ENCODE measurements around the gene FCRLA.
"Not testable (repeated sequence)": the region's sequence is repeated elsewhere in the genome, so short reads cannot be mapped to it uniquely, and the experiment has no call there.

Gene FCRLA, protein sequence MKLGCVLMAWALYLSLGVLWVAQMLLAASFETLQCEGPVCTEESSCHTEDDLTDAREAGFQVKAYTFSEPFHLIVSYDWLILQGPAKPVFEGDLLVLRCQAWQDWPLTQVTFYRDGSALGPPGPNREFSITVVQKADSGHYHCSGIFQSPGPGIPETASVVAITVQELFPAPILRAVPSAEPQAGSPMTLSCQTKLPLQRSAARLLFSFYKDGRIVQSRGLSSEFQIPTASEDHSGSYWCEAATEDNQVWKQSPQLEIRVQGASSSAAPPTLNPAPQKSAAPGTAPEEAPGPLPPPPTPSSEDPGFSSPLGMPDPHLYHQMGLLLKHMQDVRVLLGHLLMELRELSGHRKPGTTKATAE

DNA sequence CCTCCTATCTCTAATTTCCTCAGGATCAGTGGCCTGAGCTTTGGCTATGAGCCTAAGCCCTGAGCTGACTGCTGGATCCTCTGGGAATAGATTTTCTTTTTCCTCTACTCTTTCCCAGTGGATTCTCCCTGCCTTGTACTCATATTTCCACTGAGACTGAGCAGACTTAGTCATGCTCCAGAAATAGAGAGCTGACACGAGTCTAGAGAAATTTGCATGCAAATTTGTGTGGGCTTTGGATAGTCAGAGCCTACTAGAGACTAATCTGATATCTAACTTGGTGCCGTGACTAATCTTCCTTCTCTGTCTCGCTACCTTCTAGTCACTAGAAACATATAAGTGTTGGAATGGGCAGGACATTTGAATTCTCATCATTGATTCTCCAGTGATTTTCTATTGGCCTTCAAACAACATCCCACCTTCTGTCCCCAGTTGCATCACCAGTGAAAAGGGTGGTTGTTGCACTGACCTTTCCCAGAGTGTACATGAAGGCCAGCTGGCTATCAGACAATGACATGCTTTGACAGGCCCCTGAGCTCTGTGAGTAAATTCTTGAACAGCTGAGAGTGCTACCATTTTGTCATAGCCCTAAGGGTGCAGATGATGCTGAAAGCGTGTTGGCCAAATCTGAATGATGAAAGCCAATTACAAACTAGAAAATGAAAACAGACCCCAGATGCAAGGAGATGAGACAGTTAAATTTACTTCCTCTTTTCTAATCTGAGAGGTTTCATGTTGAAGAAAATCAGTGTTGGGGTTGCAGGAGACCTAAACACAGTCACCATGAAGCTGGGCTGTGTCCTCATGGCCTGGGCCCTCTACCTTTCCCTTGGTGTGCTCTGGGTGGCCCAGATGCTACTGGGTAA, at the start of gene FCRLA:
Gene FCRLA, plus strand, starts transcription at position 748 of the 866 bp plus-strand sequence. Its CDS starts 36 bp downstream, at position 784.
- DNase-seq: no peak

DNA sequence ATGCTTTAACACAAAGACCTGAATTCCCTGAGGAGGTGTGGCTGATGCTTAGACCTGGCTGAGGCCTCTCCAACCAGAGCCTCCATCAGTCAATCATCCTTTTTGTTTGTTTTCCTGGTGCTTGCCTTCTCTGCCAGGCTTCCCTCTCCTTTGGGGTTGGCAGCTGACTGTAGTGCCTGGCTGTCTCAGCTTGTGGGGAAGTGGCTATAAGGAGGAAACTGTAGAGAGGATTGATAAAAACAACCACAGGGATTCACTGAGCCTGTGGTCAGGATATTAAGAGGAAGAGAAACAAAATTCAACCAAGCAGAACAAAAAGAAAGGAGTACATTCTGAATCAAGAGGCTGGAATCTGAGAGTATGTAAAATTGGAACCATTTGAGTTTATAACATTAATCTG, 48.5 kb upstream of the FCRLA start:
- not testable (repeated sequence) for DNase-seq

DNA sequence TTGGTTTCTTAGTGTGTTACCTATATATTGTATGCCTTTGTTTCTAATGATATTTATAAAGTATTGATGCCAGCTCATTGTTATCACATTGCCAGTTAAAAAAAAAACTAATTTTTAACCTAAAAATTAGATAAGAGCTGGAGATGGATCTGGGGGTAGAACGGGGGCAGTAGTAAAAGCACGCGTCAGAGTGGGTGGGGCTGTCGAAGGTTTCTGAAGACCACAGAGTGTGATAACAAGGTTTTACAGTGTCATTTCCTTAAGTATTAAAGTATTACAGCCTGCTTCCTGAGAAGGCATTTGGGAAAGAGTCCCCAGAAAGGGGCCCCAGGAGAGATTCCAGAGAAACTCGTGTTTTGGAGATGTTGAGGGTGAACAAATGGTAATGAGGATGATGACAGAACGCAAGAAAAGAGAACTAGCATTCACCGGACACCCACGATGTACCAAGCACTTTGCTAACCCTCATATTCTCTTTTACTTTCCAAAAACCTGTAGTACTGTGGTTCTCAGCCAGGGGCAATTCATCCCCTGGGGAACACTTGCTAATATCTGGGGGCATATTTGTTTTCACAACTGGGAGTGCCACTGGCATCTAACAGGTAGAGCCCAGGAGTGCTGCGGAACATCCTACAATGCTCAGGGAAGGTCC, 45.2 kb upstream of the FCRLA start:
- not testable (repeated sequence) for DNase-seq

DNA sequence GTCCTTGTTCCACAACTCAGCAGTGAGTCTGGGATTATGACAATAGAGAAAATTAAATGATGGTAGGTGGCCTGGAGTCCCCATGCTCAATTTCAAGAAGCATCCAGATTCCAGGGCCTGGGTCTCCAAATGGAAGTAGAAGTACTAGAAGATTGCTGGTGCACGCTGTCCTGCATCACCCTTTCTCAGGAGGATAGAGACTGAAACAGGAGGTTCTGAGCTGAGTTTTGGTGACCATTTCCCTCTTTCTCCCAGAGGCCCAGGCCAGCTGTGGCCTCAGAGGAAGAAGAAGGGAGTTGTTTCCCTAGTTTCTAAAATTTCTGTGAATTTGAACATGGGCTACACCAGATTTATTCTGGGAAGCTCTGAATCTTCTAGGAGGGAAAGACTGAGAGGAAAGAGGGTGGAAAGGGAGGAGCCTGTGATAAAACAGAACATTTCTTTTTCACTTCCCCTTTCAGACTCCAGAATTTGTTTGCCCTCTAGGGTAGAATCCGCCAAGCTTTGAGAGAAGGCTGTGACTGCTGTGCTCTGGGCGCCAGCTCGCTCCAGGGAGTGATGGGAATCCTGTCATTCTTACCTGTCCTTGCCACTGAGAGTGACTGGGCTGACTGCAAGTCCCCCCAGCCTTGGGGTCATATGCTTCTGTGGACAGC, 44.2 kb upstream of the FCRLA start, which contains the start of gene FCGR2B:
Gene FCGR2B, plus strand, starts transcription at position 460 of the 656 bp plus-strand sequence. Its CDS starts 99 bp downstream, at position 559.
- DNase-seq: not testable (repeated sequence)

DNA sequence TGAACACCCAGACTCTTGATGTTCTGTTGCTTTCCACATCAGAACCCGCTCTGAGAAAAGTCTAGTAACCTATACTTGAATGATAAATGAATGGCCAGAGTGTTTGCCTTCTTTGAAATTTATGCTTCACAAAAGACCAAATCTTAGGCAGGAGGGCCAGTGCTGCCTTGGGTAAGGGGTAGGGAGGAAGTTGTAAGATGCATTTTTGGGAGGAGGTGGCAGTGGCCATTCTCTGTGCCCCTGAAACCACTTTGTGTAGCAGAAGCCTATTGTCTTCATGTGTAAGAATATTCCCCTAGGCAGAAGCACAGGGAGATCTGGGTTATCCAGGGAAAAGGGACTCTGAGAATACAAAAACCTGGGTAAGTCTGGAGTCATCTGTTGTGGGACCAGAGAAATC, 43.5 kb upstream of the FCRLA start:
- DNase-seq: not testable (repeated sequence)

DNA sequence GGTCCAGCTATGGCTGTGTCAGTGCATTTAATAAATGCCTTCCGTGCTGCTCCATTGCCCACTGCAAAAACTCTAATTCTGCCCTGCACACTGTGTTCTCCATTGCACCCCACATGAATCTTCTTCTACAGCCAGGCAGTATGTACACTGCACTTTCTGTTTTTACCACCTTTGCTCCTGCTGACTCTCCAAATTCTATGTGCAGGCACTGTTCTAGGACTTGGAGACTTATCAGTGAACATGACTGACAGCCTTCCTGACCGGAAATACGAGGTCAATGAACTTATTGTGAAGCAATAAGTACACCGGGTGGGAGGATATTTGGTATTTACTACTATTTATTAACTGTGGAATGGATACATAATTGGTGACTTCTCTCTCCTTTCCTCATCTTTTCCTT, 42.3 kb upstream of the FCRLA start:
- not testable (repeated sequence) for DNase-seq

DNA sequence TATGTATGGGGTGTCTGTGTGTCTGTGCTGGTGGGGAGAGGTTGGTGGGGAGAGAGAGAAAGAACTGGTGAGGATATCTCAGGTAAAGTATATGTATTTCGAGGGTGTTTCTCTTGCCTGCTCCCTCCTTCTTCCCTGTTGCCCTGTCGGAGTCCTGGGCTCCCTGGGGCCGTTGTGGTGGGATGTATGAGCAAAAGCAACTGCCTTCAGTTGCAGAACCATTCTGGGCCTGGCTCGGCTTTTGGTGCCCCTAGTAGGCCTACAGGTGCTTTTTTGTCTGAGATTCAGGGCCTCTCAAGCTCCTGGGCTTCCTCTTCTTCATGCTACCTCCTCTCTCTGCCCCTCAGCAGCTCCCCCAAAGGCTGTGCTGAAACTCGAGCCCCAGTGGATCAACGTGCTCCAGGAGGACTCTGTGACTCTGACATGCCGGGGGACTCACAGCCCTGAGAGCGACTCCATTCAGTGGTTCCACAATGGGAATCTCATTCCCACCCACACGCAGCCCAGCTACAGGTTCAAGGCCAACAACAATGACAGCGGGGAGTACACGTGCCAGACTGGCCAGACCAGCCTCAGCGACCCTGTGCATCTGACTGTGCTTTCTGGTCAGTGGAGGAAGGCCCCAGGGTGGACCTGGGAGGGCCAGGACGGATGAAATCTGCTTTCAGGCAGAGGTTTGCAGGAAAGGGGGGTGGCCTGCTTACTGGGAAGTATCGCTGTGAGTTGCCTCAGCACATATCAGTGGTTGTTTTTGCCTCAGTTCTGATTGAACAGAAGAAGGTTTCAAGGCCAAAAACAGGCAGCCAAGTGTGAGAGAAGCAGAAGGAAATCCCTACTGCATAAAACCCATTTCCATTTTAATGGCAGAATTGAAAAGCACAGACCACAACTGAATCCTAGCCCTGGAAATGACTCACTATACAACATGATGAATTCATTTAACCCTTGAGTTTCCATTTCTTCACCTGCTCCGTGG, 35.7 kb upstream of the FCRLA start:
- peak; percentile 32 for DNase-seq

DNA sequence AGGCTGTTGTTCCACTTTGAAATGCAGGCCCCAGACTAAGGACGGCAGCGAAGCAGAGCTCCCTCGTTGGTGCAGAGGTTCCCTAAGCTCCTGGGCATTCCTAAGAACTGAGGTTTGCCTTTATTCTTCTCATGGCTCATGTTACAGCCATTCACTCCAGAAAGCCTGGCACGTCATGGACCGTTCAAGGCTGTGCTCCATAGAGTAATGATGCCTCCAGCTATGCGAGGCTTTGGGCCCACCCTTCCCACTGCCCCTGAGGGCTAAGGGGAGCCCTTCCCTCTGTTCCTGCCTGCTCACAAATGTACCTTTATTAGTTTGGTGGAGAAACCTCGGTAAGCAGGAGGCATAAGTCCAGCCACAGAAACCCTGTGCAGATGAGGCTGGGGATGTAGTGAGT, 33.6 kb upstream of the FCRLA start:
- DNase-seq: not testable (repeated sequence)

DNA sequence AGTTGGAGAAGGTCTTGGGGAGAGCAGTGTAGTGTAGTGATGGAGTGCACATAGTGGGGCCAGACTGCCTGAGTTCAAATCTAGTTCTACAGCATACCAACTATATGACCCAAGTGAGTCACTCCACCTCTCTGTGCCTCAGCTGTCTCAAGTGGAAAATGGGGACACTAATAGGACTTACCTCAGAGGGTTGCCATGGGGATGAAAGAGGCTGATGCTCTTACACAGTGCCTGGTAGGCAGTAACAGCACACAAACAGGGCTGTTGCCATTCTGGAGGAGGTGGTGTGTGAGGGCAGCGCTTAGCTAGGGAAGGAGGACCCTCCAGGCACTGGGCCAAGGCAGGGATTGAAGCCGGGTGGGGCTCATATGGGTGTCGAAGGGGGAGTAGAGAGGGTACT, 32.6 kb upstream of the FCRLA start:
- DNase-seq: not testable (repeated sequence)

DNA sequence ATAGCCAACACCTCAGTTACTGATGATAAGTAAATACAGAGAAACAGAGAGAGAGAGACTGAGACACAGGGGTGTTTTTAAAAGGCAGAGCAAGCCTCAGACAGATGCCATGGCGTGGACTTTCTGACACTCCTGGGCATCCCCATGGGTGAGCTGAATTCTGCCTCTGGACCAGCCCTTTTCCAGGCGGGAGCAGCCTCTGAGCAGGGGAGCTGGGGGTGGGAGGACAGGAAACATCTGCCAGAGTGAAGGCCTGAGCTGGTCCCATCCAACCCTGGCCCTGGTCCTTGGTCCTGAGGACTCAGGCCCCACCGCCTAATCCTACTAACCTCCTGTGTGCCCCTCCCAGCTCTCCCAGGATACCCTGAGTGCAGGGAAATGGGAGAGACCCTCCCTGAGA, 32.1 kb upstream of the FCRLA start:
- DNase-seq: not testable (repeated sequence)

DNA sequence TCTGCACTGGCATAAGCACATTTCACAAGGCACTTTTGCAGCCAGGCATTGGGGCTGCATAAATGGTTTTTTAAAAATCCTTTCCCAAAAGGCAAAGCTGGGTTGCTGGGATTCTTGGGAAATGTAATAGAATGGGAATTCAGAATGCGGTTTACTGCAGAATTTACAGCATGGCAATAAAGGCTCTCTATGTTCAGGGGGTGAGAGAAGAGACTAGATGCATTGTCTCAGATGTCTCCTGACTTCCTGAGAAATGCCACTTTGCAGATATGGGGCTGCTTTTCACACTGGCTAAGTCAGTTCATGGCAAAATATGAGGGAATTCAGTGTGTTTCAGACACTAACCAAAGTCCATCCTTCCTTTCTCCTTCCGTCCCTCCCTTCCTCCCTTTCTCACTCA, 30.6 kb upstream of the FCRLA start:
- DNase-seq: no peak

DNA sequence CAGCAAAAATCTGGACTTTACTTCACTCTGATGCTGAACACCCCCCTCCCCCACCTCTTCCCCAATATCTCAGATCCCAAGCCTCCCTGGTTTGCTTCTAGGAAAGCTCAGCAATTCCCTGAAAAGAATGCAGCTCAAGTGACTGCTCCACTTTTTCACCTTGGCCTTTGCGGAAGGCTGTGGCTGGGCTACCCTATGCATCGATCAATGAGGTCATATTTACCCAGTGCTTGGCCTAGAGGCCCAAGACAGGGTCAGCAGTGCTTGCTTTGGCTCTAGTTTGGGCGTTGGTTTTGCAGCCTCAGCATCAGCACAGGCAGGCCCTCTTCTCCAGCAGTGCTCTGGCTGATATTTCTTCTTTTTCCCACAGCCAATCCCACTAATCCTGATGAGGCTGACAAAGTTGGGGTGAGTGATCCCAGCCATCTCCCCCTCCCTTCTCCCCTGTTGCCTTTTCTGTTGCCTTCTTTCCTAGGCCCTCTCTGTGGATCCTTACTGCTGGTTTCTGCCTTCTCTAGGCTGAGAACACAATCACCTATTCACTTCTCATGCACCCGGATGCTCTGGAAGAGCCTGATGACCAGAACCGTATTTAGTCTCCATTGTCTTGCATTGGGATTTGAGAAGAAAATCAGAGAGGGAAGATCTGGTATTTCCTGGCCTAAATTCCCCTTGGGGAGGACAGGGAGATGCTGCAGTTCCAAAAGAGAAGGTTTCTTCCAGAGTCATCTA, 29.9 kb upstream of the FCRLA start:
- no peak for DNase-seq

DNA sequence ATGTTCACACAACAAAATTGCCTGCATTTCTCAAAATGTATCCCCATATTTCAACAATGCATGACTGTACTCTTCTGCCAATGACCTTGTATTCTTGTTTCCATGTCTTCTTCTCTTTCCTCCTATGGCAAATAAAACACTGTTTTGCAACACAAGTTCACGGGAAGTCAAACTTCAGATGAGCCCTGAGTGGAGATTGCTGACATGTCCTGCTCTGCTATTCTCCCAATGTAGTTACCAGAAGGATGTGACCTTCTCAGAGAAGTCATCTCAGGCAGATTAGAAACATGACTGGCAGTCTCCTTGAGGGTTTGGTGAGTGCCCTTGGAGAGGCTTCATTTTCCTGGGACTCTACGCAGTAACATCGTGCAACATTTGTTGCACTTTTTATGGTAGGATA, 28.5 kb upstream of the FCRLA start:
- no peak for DNase-seq

DNA sequence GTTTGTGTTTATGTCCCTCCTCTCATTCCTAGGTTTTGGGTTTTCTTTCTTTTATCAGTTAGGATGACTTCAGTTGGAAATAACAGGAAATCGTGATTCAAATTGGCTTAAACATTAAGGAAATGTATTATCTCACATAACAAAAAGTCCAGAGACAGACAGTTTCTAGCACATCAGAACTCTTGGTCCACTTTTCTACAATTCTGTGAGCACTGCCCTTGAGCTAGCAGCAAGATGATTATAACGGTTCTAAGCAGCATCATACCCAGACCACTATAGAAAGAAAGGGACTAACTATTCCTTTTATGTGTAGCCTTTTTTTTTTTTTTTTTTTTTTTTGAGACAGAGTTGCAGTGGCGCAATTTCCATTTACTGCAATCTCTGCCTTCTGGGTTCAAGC, 25.1 kb upstream of the FCRLA start:
- DNase-seq: no peak

DNA sequence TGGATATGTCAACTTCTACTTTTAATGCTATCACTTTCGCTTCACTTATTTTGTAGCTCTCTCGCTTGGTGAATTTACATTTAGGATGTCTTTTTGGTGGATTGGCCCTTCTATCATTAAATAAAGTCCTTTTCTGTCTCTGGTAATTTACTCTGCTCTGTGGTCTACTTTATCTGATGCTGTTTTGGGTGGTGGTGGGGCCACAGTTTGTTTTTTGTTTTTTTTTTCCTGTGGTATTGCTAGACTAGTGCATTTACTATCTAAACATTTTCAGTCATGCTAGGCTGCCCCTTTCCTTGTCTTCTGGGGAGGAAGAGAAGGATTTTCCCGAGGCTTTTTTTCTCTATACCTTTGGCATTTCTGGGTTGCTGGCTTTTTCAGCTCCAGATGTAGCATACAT, 18.1 kb upstream of the FCRLA start:
- DNase-seq: no peak

DNA sequence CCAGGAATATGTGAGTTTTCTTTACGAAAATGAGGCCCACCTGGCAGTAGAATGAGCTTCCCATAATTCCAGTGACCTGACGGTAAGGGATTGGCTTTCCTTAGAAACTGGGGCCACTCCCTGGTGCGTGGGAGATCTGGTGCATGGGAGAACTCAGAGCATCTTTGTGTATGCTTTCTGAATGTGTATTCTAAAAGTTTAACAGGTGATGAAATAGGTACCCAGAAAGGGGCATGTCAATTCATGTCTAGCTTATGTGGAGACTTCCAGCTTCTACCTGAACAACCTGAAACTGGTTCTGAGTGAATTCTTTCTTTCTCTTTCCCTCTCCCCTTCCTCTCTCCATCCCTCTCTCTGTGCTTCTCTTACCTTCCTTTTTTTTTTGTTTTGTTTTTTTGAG, 15.2 kb upstream of the FCRLA start:
- no peak for DNase-seq

DNA sequence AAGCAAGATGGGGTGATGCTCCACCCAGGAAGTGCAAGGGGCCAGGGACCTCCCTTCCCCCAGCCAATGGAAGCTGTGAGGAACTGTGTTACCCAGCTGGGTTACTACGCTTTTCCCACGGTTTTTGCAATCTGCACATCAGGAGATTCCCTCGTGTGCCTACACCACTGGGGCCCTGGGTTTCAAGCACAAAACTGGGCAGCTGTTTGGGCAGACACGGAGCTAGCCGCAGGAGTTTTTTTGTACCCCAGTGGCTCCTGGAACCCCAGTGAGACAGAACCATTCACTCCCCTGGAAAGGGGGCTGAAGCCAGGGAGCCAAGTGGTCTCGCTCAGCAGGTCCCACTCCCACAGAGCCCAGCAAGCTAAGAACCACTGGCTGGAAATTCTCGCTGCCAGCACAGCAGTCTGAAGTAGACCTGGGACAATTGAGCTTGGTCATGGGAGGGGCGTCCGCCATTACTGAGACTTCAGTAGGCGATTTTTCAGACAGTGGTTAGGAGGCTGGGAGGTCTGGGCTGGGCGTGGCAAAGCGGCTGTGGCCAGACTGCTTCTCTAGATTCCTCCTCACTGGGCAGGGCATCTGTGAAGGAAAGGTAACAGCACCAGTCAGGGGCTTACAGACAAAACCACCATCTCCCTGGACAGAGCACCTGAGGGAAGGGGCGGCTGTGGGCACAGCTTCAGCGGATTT, 13.9 kb upstream of the FCRLA start:
- not testable (repeated sequence) for DNase-seq

DNA sequence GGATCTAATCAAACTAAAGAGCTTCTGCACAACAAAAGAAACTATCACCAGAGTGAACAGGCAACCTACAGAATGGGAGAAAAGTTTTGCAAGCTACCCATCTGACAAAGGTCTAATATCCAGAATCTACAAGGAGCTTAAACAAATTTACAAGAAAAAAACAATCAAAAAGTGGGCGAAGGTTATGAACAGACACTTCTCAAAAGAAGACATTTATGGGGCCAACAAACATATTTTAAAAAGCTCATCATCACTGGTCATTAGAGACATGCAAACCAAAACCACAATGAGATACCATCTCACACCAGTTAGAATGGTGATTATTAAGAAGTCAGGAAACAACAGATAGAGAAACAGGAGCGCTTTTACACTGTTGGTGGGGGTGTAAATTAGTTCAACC, 8.7 kb upstream of the FCRLA start:
- DNase-seq: not testable (repeated sequence)

DNA sequence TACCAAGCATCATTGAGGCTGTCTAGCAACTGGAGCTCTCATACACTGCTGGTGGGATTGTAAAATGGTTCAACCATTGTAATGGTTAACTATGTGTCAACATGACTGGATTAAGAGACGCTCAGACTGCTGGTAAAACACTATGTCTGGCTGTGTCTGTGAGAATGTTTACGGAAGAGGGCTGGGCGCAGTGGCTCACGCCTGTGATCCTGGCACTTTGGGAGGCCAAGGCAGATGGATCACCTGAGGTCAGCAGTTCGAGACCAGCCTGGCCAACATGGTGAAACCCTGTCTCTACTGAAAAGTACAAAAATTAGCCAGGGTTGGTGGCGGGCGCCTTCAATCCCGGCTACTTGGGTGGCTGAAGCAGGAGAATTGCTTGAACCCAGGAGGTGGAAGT, 4.8 kb upstream of the FCRLA start:
- no peak for DNase-seq

DNA sequence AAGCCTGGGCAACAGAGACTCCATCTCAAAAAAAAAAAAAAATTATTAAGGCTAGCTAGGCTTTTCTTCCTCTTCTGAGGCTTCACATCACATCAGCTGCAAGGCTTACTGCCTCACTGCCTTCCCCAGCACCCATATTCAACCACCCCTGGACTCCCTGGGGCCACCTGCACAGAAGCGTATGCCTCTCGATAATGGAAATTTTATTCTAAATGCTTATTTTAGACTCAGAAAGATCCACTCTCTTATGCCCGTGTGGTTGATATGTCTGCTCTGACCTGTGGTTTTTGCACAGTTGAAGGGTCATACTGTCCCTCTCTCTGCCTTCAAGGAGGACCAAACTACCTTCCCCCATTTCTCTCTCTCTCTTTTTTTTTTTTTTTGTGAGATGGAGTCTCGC, 1.5 kb upstream of the FCRLA start:
- DNase-seq: no peak

Measured in activated CD4-positive, alpha-beta T cell treated with anti-CD3 and anti-CD28 coated beads, Interleukin-2, Interleukin-6, amounts not matched to agents 100 ng/mL and 50 ng/mL, durations not matched to agents 16 hours and 8 hours (primary cell).